ENCODE data around the gene ACIN1.

GRCh38 chr14:23041729-23042128, 53.2 kb downstream of the ACIN1 start:
- TF ChIP-seq CTCF (IDR thresholded peaks at IDR 0.05) (no peak), ZFX (IDR thresholded peaks at IDR 0.05; ENCODE audit: borderline replicate concordance) (no peak)

All from 22Rv1 (cell line).